H1 (cell line): ENCODE measurements around the gene ACY1. TPM values are rescaled to one million over a fixed set of nuclear protein-coding genes. Genes with fewer than 3 reads are reported as not detected.

Experiments
- CTCF ChIA-PET: fragments of 300-600 bp; sonication (Branson Sonifier 250); formaldehyde crosslinking; loops from one replicate; lab custom pipeline; 2021; ENCODE audit not compliant: partially characterized antibody; lab: Charles Lee
- POLR2A ChIA-PET: fragments of 300-600 bp; sonication (Branson Sonifier 250); formaldehyde crosslinking; loops from one replicate; lab custom pipeline; 2021; ENCODE audit warnings: inconsistent platforms; ENCODE audit not compliant: partially characterized antibody; lab: Charles Lee
- DNase-seq, 2 experiments: peaks; one replicate each; pipeline versions ENCODE4 v3.0.0 to v3.0.0-alpha.2; 2010 to 2022; ENCODE audit warnings: low spot score in 2 of 2, low read depth in 1 of 2, mixed read lengths in 1 of 2
- FAIRE-seq: peaks from 2 replicates; lab custom pipeline; 2011; peaks lifted over from hg19 to GRCh38; lab: Jason Lieb, UNC
- H2AFZ ChIP-seq: 2 replicates; pipeline ENCODE4 v1.8.1; 2012; ENCODE audit warnings: low read length, inconsistent platforms
- H2AK5ac ChIP-seq: 2 replicates; pipeline ENCODE4 v1.6.1; 2013; ENCODE audit warnings: low read depth, low read length
- H2BK120ac ChIP-seq: replicated peaks from 2 replicates; pipeline ENCODE3; 2013; ENCODE audit warnings: low read depth, low read length, inconsistent platforms
- H2BK12ac ChIP-seq: 2 replicates; pipeline ENCODE4 v1.6.1; 2013; ENCODE audit warnings: low read depth, low read length
- H2BK15ac ChIP-seq: 2 replicates; pipeline ENCODE4 v1.6.1; 2013; ENCODE audit warnings: low read length
- H2BK20ac ChIP-seq: 2 replicates; pipeline ENCODE4 v1.6.1; 2013; ENCODE audit warnings: low read length
- H2BK5ac ChIP-seq: 2 replicates; pipeline ENCODE4 v1.6.1; 2013; ENCODE audit warnings: low read depth, low read length
- H3K14ac ChIP-seq: 2 replicates; pipeline ENCODE4 v1.6.1; 2013; ENCODE audit warnings: inconsistent platforms; ENCODE audit not compliant: insufficient read length
- H3K18ac ChIP-seq: 2 replicates; pipeline ENCODE4 v1.6.1; 2013; ENCODE audit warnings: low read length; ENCODE audit errors: extremely low read depth
- H3K23ac ChIP-seq: 2 replicates; pipeline ENCODE4 v1.6.1; 2013; ENCODE audit warnings: inconsistent platforms; ENCODE audit not compliant: insufficient read length
- H3K23me2 ChIP-seq: 2 replicates; pipeline ENCODE4 v1.6.1; 2013; ENCODE audit warnings: low read depth, low read length
- H3K27ac ChIP-seq: 2 replicates; pipeline ENCODE4 v1.6.1; 2011; ENCODE audit warnings: low read depth, low read length, inconsistent platforms
- H3K27me3 ChIP-seq, 4 experiments: replicated peaks in 1 of 4; 1 replicate in 1 of 4; 2 replicates in 3 of 4; pipeline versions ENCODE4 v1.6.1 to v1.8.1; 2011 to 2013; ENCODE audit warnings: low read length in 3 of 4, mild to moderate bottlenecking in 3 of 4, inconsistent platforms in 2 of 4, mixed read lengths in 2 of 4, moderate library complexity in 1 of 4; ENCODE audit not compliant: control insufficient read depth in 3 of 4, insufficient read depth in 3 of 4; ENCODE audit errors: extremely low read depth in 1 of 4
- H3K36me3 ChIP-seq, 4 experiments: 2 replicates each; pipeline versions ENCODE4 v1.6.1 to v1.8.1; 2011 to 2013; ENCODE audit warnings: mild to moderate bottlenecking in 4 of 4, low read length in 3 of 4, moderate library complexity in 2 of 4, control low read depth in 1 of 4, inconsistent platforms in 1 of 4; ENCODE audit not compliant: insufficient read depth in 4 of 4, control insufficient read depth in 2 of 4
- H3K4ac ChIP-seq: replicated peaks from 2 replicates; pipeline ENCODE3; 2013; ENCODE audit warnings: low read length, low read depth, mixed read lengths, inconsistent platforms; ENCODE audit not compliant: insufficient read length
- H3K4me1 ChIP-seq, 4 experiments: replicated peaks in 1 of 4; 1 replicate in 1 of 4; 2 replicates in 3 of 4; pipeline versions ENCODE4 v1.6.1 to v1.8.1; 2011 to 2013; ENCODE audit warnings: low read length in 3 of 4, inconsistent platforms in 2 of 4, mixed read lengths in 1 of 4; ENCODE audit not compliant: insufficient read depth in 4 of 4, control insufficient read depth in 3 of 4
- H3K4me2 ChIP-seq, 2 experiments: 2 replicates each; pipeline versions ENCODE4 v1.6.1 to v1.8.1; 2011 to 2013; ENCODE audit warnings: low read depth in 2 of 2, low read length in 2 of 2, control low read depth in 1 of 2, inconsistent platforms in 1 of 2, mild to moderate bottlenecking in 1 of 2; ENCODE audit not compliant: insufficient read depth in 1 of 2
- H3K4me3 ChIP-seq, 4 experiments: fragments of 200-600, 300-600 bp in 1 of 4; sonication (generic), shearing (Covaris generic), sonication (Bioruptor Twin) in 1 of 4; 2 replicates each; pipeline versions ENCODE4 v1.5.1 to v1.8.1; 2011 to 2016; ENCODE audit warnings: low read length in 4 of 4, low read depth in 3 of 4, control low read depth in 2 of 4, inconsistent platforms in 2 of 4, mild to moderate bottlenecking in 2 of 4, mixed read lengths in 1 of 4, moderate library complexity in 1 of 4; ENCODE audit not compliant: insufficient read depth in 2 of 4; ENCODE audit errors: extremely low read depth in 1 of 4
- H3K56ac ChIP-seq: replicated peaks from 2 replicates; pipeline ENCODE3; 2013; ENCODE audit warnings: low read depth, mild to moderate bottlenecking, mixed read lengths, low read length, inconsistent platforms; ENCODE audit not compliant: insufficient read length
- H3K79me1 ChIP-seq: 2 replicates; pipeline ENCODE4 v1.6.1; 2013; ENCODE audit warnings: low read depth, low read length, control low read depth
- H3K79me2 ChIP-seq, 2 experiments: 2 replicates each; pipeline versions ENCODE4 v1.6.1 to v1.8.1; 2012 to 2013; ENCODE audit warnings: low read length in 2 of 2, mild to moderate bottlenecking in 2 of 2, inconsistent platforms in 1 of 2; ENCODE audit not compliant: insufficient read depth in 2 of 2, control insufficient read depth in 1 of 2
- H3K9ac ChIP-seq, 4 experiments: replicated peaks in 1 of 4; 1 replicate in 1 of 4; 2 replicates in 3 of 4; pipeline versions ENCODE4 v1.6.1 to v1.8.1; 2011 to 2013; ENCODE audit warnings: low read depth in 3 of 4, low read length in 3 of 4, control low read depth in 2 of 4, mild to moderate bottlenecking in 2 of 4, moderate library complexity in 2 of 4, inconsistent platforms in 1 of 4; ENCODE audit errors: extremely low read depth in 1 of 4
- H3K9me3 ChIP-seq, 2 experiments: 2 replicates each; pipeline versions ENCODE4 v1.6.1 to v1.8.1; 2012 to 2013; ENCODE audit warnings: mild to moderate bottlenecking in 2 of 2, moderate library complexity in 2 of 2, control low read depth in 1 of 2, inconsistent platforms in 1 of 2, low read depth in 1 of 2, low read length in 1 of 2, mixed read lengths in 1 of 2; ENCODE audit not compliant: insufficient read depth in 2 of 2
- H4K20me1 ChIP-seq, 2 experiments: replicated peaks in 1 of 2; 2 replicates each; pipeline versions ENCODE3 to v1.8.1; 2011 to 2013; ENCODE audit warnings: inconsistent platforms in 2 of 2, low read length in 2 of 2, mild to moderate bottlenecking in 1 of 2; ENCODE audit not compliant: insufficient read depth in 2 of 2, control insufficient read depth in 1 of 2
- H4K5ac ChIP-seq: 2 replicates; pipeline ENCODE4 v1.6.1; 2013; ENCODE audit warnings: low read length, low read depth, mixed read lengths, inconsistent platforms; ENCODE audit not compliant: insufficient read length
- H4K8ac ChIP-seq: 2 replicates; pipeline ENCODE4 v1.8.0; 2013; ENCODE audit warnings: mild to moderate bottlenecking, moderate library complexity, low read length, inconsistent platforms; ENCODE audit not compliant: insufficient read depth; ENCODE audit errors: extremely low read depth
- H4K91ac ChIP-seq: replicated peaks from 2 replicates; pipeline ENCODE3; 2013; ENCODE audit warnings: low read length, mixed read lengths, inconsistent platforms; ENCODE audit not compliant: insufficient read length
- SIN3A ChIP-seq, 2 experiments: IDR thresholded peaks in 1 of 2; conservative IDR thresholded peaks in 1 of 2; 2 replicates each; pipeline ENCODE4 v1.6.1; 2011 to 2012; ENCODE audit warnings: low read length in 2 of 2, improper control_type of control experiment in 1 of 2, low read depth in 1 of 2, mild to moderate bottlenecking in 1 of 2
- WGBS, 2 experiments: shearing (Covaris generic) in 1 of 2; methylation state at CpG; one replicate each; pipeline versions ENCODE4 v1.1.6 to v1.1.7; 2013 to 2015; ENCODE audit warnings: low lambda C conversion rate in 2 of 2, mixed read lengths in 2 of 2, inconsistent platforms in 1 of 2, low coverage in 1 of 2, missing lambda C conversion rate in 1 of 2; ENCODE audit not compliant: insufficient replicate concordance in 2 of 2, insufficient coverage in 1 of 2, insufficient read length in 1 of 2; ENCODE audit errors: extremely low coverage in 1 of 2, missing lambda C conversion rate in 1 of 2; 5-methylcytosine and 5-hydroxymethylcytosine counted together
- polyA plus RNA-seq, 7 experiments: library from polyadenylated mRNA; depleted of rRNA in 3 of 7; stranded (reverse) in 5 of 7; unstranded in 2 of 7; fragments of >200 nt in 5 of 7; fragments of 200-250 nt in 2 of 7; gene quantifications; 1 replicate in 5 of 7; 2 replicates in 1 of 7; 4 replicates in 1 of 7; pipeline versions ENCODE4 v1.2.1 to v1.2.3, GENCODE V29; 2011 to 2013; ENCODE audit warnings: missing spikeins in 2 of 7, mixed read lengths in 2 of 7
- total RNA-seq: library from RNA; stranded (reverse); fragmentation: NEBNext Ultra II Directional; extraction: Animal tissue kit (Norgen Biotek cat#: 25700); gene quantifications from 2 replicates; pipeline ENCODE4 v1.2.1, GENCODE V29; 2021
- TF ChIP-seq, protein P1 (sequence below): IDR thresholded peaks from 2 replicates; pipeline ENCODE4 v1.6.1; 2012; ENCODE audit warnings: inconsistent platforms

Gene ACY1
- total and polyA plus RNA-seq, 2 of the 8 experiments (the other 6 are each of a cell fraction or from before 2014, with no cell fraction given): 48.3 to 113 TPM

- 0 out of 4 replicates have a peak, but pooled peaks of 1 of the 2 experiments have one; percentile 40 for TF ChIP-seq SIN3A (conservative IDR thresholded peaks at IDR 0.05 in 1 of 2, IDR thresholded peaks at IDR 0.05 in 1 of 2; ENCODE audit: low read depth in 1 of 2, low read length in 2 of 2)
- TF ChIP-seq, protein P1, sequence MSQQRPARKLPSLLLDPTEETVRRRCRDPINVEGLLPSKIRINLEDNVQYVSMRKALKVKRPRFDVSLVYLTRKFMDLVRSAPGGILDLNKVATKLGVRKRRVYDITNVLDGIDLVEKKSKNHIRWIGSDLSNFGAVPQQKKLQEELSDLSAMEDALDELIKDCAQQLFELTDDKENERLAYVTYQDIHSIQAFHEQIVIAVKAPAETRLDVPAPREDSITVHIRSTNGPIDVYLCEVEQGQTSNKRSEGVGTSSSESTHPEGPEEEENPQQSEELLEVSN: no peak
- H2BK20ac ChIP-seq: no peak overlapping the region
- H2BK120ac ChIP-seq: no peak overlapping the region
- CTCF ChIA-PET: interaction anchor here (1.1 to 10.5 kb wide), 5 partner anchors 9 to 40 kb away, joined by 3 to 66 read pairs (median 25); partner anchors contain the start of genes ABHD14A, ABHD14B, ACY1 and GPR62
- H3K18ac ChIP-seq: no peak overlapping the region; the same call in 1 of the 2 replicates
- H3K79me1 ChIP-seq: no peaks in the 10 kb centered on the region
- H3K4me2 ChIP-seq: peak overlapping the region in 1 of 2 experiments; percentile 44; a peak in 2 of 4 replicates
- H3K36me3 ChIP-seq: no peaks in the 10 kb centered on the region
- H3K4me3 ChIP-seq: 0 out of 8 replicates have a peak overlapping the region, but pooled peaks of 1 of the 4 experiments have one; percentile 2
- no peak overlapping the region for H3K23ac ChIP-seq
- DNase-seq (no peak), FAIRE-seq (no peak)
- H4K8ac ChIP-seq: no peak overlapping the region
- no peak overlapping the region for H3K9ac ChIP-seq
- 0 out of 2 replicates have a peak overlapping the region, but pooled peaks have one; percentile 85 for H2BK12ac ChIP-seq
- 77% methylated on average over 5 of the region's 12 CpGs; no CpG with 5 or more reads in 1 of the 2 experiments for WGBS, 2 experiments
- no peak overlapping the region for H3K4ac ChIP-seq
- no peaks in the 10 kb centered on the region for H3K9me3 ChIP-seq
- H3K14ac ChIP-seq: no peak overlapping the region
- peak overlapping the region; percentile 16; the same call in 1 of the 2 replicates for H2BK5ac ChIP-seq
- no peak overlapping the region for H3K56ac ChIP-seq
- no peaks in the 10 kb centered on the region for H3K79me2 ChIP-seq
- POLR2A ChIA-PET: interaction anchor here (0.6 to 29.3 kb wide), 4 partner anchors 14 to 115 kb away, joined by 3 to 923 read pairs (median 68); partner anchors contain the start of genes ABHD14A, ABHD14B, ACY1 and GPR62
- H3K27ac ChIP-seq: no peak overlapping the region
- H4K91ac ChIP-seq: no peak overlapping the region
- H2AK5ac ChIP-seq: 0 out of 2 replicates have a peak overlapping the region, but pooled peaks have one; percentile 13
- H2AFZ ChIP-seq: no peak overlapping the region
- peaks cover 9% of the 10 kb centered on the region; the same call in 1 of the 2 replicates for H3K23me2 ChIP-seq
- peaks cover 0 to 13% (median 2%) of the 10 kb centered on the region in 4 experiments; a peak in 5 of 7 replicates for H3K27me3 ChIP-seq
- peaks cover 10 to 34% (median 27%) of the 10 kb centered on the region in 4 experiments for H3K4me1 ChIP-seq
- no peak overlapping the region for H4K5ac ChIP-seq
- H2BK15ac ChIP-seq: no peak overlapping the region
- peaks cover 0 to 10% of the 10 kb centered on the region in 2 experiments for H4K20me1 ChIP-seq
These were observed 19.3 kb upstream of the ACY1 start for GRCh38 chr3:51963951-51964451.
